ENCODE measurements around the gene CCL15. TPM values are rescaled to one million over a fixed set of nuclear protein-coding genes. Genes with fewer than 3 reads are reported as not detected.

Gene CCL15
- total and polyA plus RNA-seq, 2 of the 13 experiments (the other 11 are each of a cell fraction or from before 2014, with no cell fraction given): 29.2 to 45.9 TPM

- TF ChIP-seq HNF4A (CRISPR knock-in tag; IDR thresholded peaks at IDR 0.05) (peak; percentile 35), CENPT (CRISPR knock-in tag; IDR thresholded peaks at IDR 0.05; ENCODE audit: low read depth) (no peak), TRIM22 (IDR thresholded peaks at IDR 0.05) (no peak), ZNF407 (CRISPR knock-in tag; IDR thresholded peaks at IDR 0.05; ENCODE audit: not compliant biosample characterization) (no peak), ZNF780A (CRISPR knock-in tag; IDR thresholded peaks at IDR 0.05) (no peak), HMGXB3 (CRISPR knock-in tag; IDR thresholded peaks at IDR 0.05; ENCODE audit: borderline replicate concordance) (no peak), RFX1 (IDR thresholded peaks at IDR 0.05) (no peak), ZNF331 (CRISPR knock-in tag; IDR thresholded peaks at IDR 0.05) (no peak), ZXDC (CRISPR knock-in tag; IDR thresholded peaks at IDR 0.05) (no peak), PAWR (CRISPR knock-in tag; IDR thresholded peaks at IDR 0.05; ENCODE audit: borderline replicate concordance) (no peak)
These were observed 28.4 kb downstream of the CCL15 start (continued) for GRCh38 chr17:35972945-35973332.
